SK-N-SH (cell line): ENCODE results near the gene COL5A2.

Source experiments
- FOXJ3 ChIP-seq: sonication (generic); formaldehyde crosslinking; IDR thresholded peaks from 2 replicates; pipeline ENCODE4 v1.5.1; 2020; ENCODE audit warnings: mild to moderate bottlenecking, missing genetic modification reagents
- NFIC ChIP-seq: IDR thresholded peaks from 2 replicates; pipeline ENCODE4 v1.4.0; 2012; ENCODE audit warnings: borderline replicate concordance
- TAF1 ChIP-seq: IDR thresholded peaks from 2 replicates; pipeline ENCODE4 v1.6.1; 2012; ENCODE audit warnings: low read depth, mild to moderate bottlenecking, low read length, moderate library complexity, borderline replicate concordance
- TF ChIP-seq, protein P1 (sequence below): IDR thresholded peaks from 2 replicates; pipeline ENCODE4; 2012

- TF ChIP-seq NFIC (no peak), TAF1 (no peak), FOXJ3 (CRISPR knock-in tag) (no peak)
- TF ChIP-seq, protein P1, sequence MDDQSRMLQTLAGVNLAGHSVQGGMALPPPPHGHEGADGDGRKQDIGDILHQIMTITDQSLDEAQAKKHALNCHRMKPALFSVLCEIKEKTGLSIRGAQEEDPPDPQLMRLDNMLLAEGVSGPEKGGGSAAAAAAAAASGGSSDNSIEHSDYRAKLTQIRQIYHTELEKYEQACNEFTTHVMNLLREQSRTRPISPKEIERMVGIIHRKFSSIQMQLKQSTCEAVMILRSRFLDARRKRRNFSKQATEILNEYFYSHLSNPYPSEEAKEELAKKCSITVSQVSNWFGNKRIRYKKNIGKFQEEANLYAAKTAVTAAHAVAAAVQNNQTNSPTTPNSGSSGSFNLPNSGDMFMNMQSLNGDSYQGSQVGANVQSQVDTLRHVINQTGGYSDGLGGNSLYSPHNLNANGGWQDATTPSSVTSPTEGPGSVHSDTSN, result no peak
Observed at GRCh38 chr2:189153619-189154018, 25.9 kb downstream of the COL5A2 start.
